HepG2 (cell line): ENCODE data around the gene HAUS5. TPM values are rescaled to one million over a fixed set of nuclear protein-coding genes. Genes with fewer than 3 reads are reported as not detected.

Experiments
- CEBPG ChIP-seq: IDR thresholded peaks from 2 replicates; pipeline ENCODE4 v1.6.1; 2016
- CENPT ChIP-seq: sonication (generic); formaldehyde crosslinking; IDR thresholded peaks from 2 replicates; pipeline ENCODE4 v1.8.0; 2022; ENCODE audit warnings: low read depth, mild to moderate bottlenecking, moderate library complexity, missing genetic modification reagents
- CREB1 ChIP-seq, 2 experiments: fragments of 450-650 bp in 1 of 2; IDR thresholded peaks; 2 replicates each; pipeline ENCODE4 v1.6.1; 2016 to 2017; ENCODE audit warnings: control low read depth in 1 of 2, mild to moderate bottlenecking in 1 of 2, missing compliant biosample characterization in 1 of 2, missing genetic modification characterization in 1 of 2
- ERF ChIP-seq: IDR thresholded peaks from 2 replicates; pipeline ENCODE4 v1.6.1; 2018; ENCODE audit warnings: missing biosample characterization, missing genetic modification reagents
- ESRRA ChIP-seq: sonication (generic); formaldehyde crosslinking; IDR thresholded peaks from 2 replicates; pipeline ENCODE4 v1.5.1; 2020; ENCODE audit warnings: mild to moderate bottlenecking, low read depth, missing genetic modification reagents
- EZH2 ChIP-seq: conservative IDR thresholded peaks from 2 replicates; pipeline ENCODE4 v1.6.1; 2012; ENCODE audit warnings: mild to moderate bottlenecking, low read depth, low read length, moderate library complexity
- GLMP ChIP-seq: sonication (generic); formaldehyde crosslinking; IDR thresholded peaks from 2 replicates; pipeline ENCODE4 v1.9.0; 2021; ENCODE audit warnings: missing genetic modification reagents, mild to moderate bottlenecking, borderline replicate concordance
- GPBP1L1 ChIP-seq: sonication (generic); formaldehyde crosslinking; IDR thresholded peaks from 2 replicates; pipeline ENCODE4 v1.5.0; 2020; ENCODE audit warnings: mild to moderate bottlenecking, missing genetic modification reagents
- HNF4A ChIP-seq: sonication (generic); formaldehyde crosslinking; IDR thresholded peaks from 2 replicates; pipeline ENCODE4 v1.4.0; 2020; ENCODE audit warnings: missing genetic modification reagents
- MATR3 ChIP-seq: sonication (generic); formaldehyde crosslinking; IDR thresholded peaks from 2 replicates; pipeline ENCODE4 v1.4.0; 2020; ENCODE audit warnings: missing genetic modification reagents
- MED13 ChIP-seq: sonication (generic); formaldehyde crosslinking; IDR thresholded peaks from 2 replicates; pipeline ENCODE4 v1.5.0; 2020; ENCODE audit warnings: missing genetic modification reagents
- MYNN ChIP-seq: sonication (generic); formaldehyde crosslinking; IDR thresholded peaks from 2 replicates; pipeline ENCODE4 v1.4.0; 2020; ENCODE audit warnings: mild to moderate bottlenecking, low read depth, missing genetic modification reagents
- NR3C1 ChIP-seq: sonication (generic); formaldehyde crosslinking; IDR thresholded peaks from 2 replicates; pipeline ENCODE4 v1.4.0; 2020; ENCODE audit warnings: missing genetic modification reagents
- SATB2 ChIP-seq: sonication (generic); formaldehyde crosslinking; IDR thresholded peaks from 2 replicates; pipeline ENCODE4 v1.5.0; 2020; ENCODE audit warnings: missing genetic modification reagents
- TCF7 ChIP-seq: sonication (generic); IDR thresholded peaks from 2 replicates; pipeline ENCODE4 v1.6.1; 2016; ENCODE audit warnings: antibody characterized with exemption, low read depth
- YY1 ChIP-seq: IDR thresholded peaks from 2 replicates; pipeline ENCODE4 v1.6.1; 2011; ENCODE audit warnings: low read length, low read depth, moderate library complexity, mild to moderate bottlenecking; ENCODE audit not compliant: insufficient read depth, insufficient replicate concordance
- ZBTB20 ChIP-seq: sonication (generic); formaldehyde crosslinking; IDR thresholded peaks from 2 replicates; pipeline ENCODE4 v1.8.1; 2023; ENCODE audit warnings: missing genetic modification reagents, low read depth, mild to moderate bottlenecking, borderline replicate concordance
- ZBTB37 ChIP-seq: sonication (generic); formaldehyde crosslinking; IDR thresholded peaks from 2 replicates; pipeline ENCODE4 v1.4.0; 2020; ENCODE audit warnings: mild to moderate bottlenecking, missing genetic modification reagents
- ZFP1 ChIP-seq: IDR thresholded peaks from 2 replicates; pipeline ENCODE4 v1.6.1; 2016
- ZKSCAN5 ChIP-seq: sonication (generic); formaldehyde crosslinking; IDR thresholded peaks from 2 replicates; pipeline ENCODE4 v1.5.1; 2020; ENCODE audit warnings: mild to moderate bottlenecking, missing genetic modification reagents
- ZNF329 ChIP-seq: sonication (generic); formaldehyde crosslinking; IDR thresholded peaks from 2 replicates; pipeline ENCODE4 v1.9.0; 2021; ENCODE audit warnings: low read depth, mild to moderate bottlenecking, missing genetic modification reagents
- ZNF550 ChIP-seq: sonication (generic); formaldehyde crosslinking; IDR thresholded peaks from 2 replicates; pipeline ENCODE4 v1.4.0; 2020; ENCODE audit warnings: mild to moderate bottlenecking, missing genetic modification reagents, borderline replicate concordance
- ZNF572 ChIP-seq: sonication (generic); formaldehyde crosslinking; IDR thresholded peaks from 2 replicates; pipeline ENCODE4 v1.5.1; 2020; ENCODE audit warnings: mild to moderate bottlenecking, missing genetic modification reagents
- ZNF605 ChIP-seq: sonication (generic); formaldehyde crosslinking; IDR thresholded peaks from 2 replicates; pipeline ENCODE4 v1.8.0; 2022; ENCODE audit warnings: mild to moderate bottlenecking, missing genetic modification reagents
- ZNF790 ChIP-seq: sonication (generic); formaldehyde crosslinking; IDR thresholded peaks from 2 replicates; pipeline ENCODE4 v1.8.0; 2022; ENCODE audit warnings: missing genetic modification reagents, mild to moderate bottlenecking, borderline replicate concordance
- ZNF83 ChIP-seq: sonication (generic); formaldehyde crosslinking; IDR thresholded peaks from 2 replicates; pipeline ENCODE4 v1.4.0; 2020; ENCODE audit warnings: missing genetic modification reagents, mild to moderate bottlenecking, borderline replicate concordance
- polyA plus RNA-seq, 8 experiments: library from polyadenylated mRNA; depleted of rRNA in 3 of 8; stranded (reverse) in 7 of 8; unstranded in 1 of 8; fragments of >200 nt; fragmentation: Illumina TruSeq in 4 of 8; extraction: Trizol in 4 of 8; gene quantifications; 2 replicates each; pipeline versions ENCODE4 v1.2.1 to v1.2.3, GENCODE V29; 2011 to 2016; ENCODE audit warnings: low read depth in 4 of 8, missing spikeins in 1 of 8, mixed read lengths in 1 of 8; ENCODE audit not compliant: insufficient read depth in 1 of 8
- total RNA-seq, 5 experiments: library from RNA; depleted of rRNA; stranded (reverse); fragments of >200 nt; fragmentation: Illumina TruSeq; extraction: Trizol; gene quantifications; 2 replicates each; pipeline ENCODE4 v1.2.3, GENCODE V29; 2016; ENCODE audit warnings: low read depth in 1 of 5
- TF ChIP-seq, protein P1 (sequence below): sonication (generic); formaldehyde crosslinking; IDR thresholded peaks from 2 replicates; pipeline ENCODE4 v1.8.1; 2023; ENCODE audit warnings: mild to moderate bottlenecking, inconsistent platforms, moderate library complexity, missing genetic modification reagents, borderline replicate concordance

Gene HAUS5
- total and polyA plus RNA-seq, 2 of the 13 experiments (the other 11 are each of a cell fraction or from before 2014, with no cell fraction given) = 10.3 to 17.7 TPM

GRCh38 chr19:35565016-35565856, 47.3 kb upstream of the HAUS5 start (continued):
- TF ChIP-seq ZNF790 (CRISPR knock-in tag) (no peak), EZH2 (no peak), ERF (CRISPR knock-in tag) (no peak), GLMP (CRISPR knock-in tag) (no peak), MATR3 (CRISPR knock-in tag) (no peak), GPBP1L1 (CRISPR knock-in tag) (no peak), ZBTB37 (CRISPR knock-in tag) (no peak), ZFP1 (CRISPR knock-in tag) (no peak), MYNN (no peak), NR3C1 (CRISPR knock-in tag) (no peak), ZNF329 (no peak), CENPT (no peak), ZBTB20 (no peak), YY1 (no peak), ZNF83 (CRISPR knock-in tag) (no peak), CREB1 (IDR thresholded peaks at IDR 0.05) (no peak), CREB1 (CRISPR knock-in tag; IDR thresholded peaks at IDR 0.05) (no peak), ZNF605 (CRISPR knock-in tag) (no peak), CEBPG (CRISPR knock-in tag) (no peak), ZNF550 (no peak), SATB2 (CRISPR knock-in tag) (no peak), ZKSCAN5 (CRISPR knock-in tag) (peak; percentile 83; the same call in 1 of the 2 replicates), TCF7 (no peak), HNF4A (CRISPR knock-in tag) (peak; percentile 78), ZNF572 (CRISPR knock-in tag) (no peak), MED13 (no peak), ESRRA (CRISPR knock-in tag) (peak; percentile 77; the same call in 1 of the 2 replicates)
- TF ChIP-seq, protein P1, sequence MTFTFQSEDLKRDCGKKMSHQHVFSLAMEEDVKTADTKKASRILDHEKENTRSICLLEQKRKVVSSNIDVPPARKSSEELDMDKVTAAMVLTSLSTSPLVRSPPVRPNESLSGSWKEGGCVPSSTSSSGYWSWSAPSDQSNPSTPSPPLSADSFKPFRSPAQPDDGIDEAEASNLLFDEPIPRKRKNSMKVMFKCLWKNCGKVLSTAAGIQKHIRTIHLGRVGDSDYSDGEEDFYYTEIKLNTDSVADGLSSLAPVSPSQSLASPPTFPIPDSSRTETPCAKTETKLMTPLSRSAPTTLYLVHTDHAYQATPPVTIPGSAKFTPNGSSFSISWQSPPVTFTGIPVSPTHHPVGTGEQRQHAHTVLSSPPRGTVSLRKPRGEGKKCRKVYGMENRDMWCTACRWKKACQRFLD (CRISPR knock-in tag) = no peak
